Chondrocyte (in vitro differentiated cells): ENCODE data around the gene CYP17A1. TPM values are rescaled to one million over a fixed set of nuclear protein-coding genes. Genes with fewer than 3 reads are reported as not detected.
"Not testable (repeated sequence)": the region's sequence is repeated elsewhere in the genome, so short reads cannot be mapped to it uniquely, and the experiment has no call there.

Experiments used
- DNase-seq: peaks from one replicate; pipeline ENCODE4 v3.0.0; 2021; ENCODE audit warnings: mixed read lengths, low spot score
- H3K27ac Mint-ChIP-seq: one replicate; pipeline ENCODE4 v1.8.0; 2021; ENCODE audit warnings: mild to moderate bottlenecking, moderate library complexity, mixed read lengths; ENCODE audit not compliant: unreplicated experiment
- H3K27me3 Mint-ChIP-seq: 2 replicates; pipeline ENCODE4 v1.8.0; 2021; ENCODE audit warnings: low read depth, mixed read lengths
- H3K36me3 Mint-ChIP-seq: 2 replicates; pipeline ENCODE4 v1.8.0; 2021; ENCODE audit warnings: low read depth, mixed read lengths
- H3K4me1 Mint-ChIP-seq: 2 replicates; pipeline ENCODE4 v1.8.0; 2021; ENCODE audit warnings: low read depth, mild to moderate bottlenecking, mixed read lengths
- H3K4me3 Mint-ChIP-seq: one replicate; pipeline ENCODE4 v1.8.0; 2021; ENCODE audit warnings: mild to moderate bottlenecking, moderate library complexity, mixed read lengths; ENCODE audit not compliant: unreplicated experiment
- H3K9me3 Mint-ChIP-seq: 2 replicates; pipeline ENCODE4 v1.8.0; 2021; ENCODE audit warnings: low read depth, mixed read lengths
- CTCF ChIP-seq: fragments of 200-600 bp; sonication (generic); IDR thresholded peaks from 2 replicates; pipeline ENCODE4 v1.5.0; 2021; ENCODE audit warnings: antibody characterized with exemption, mild to moderate bottlenecking, moderate library complexity
- total RNA-seq: library from RNA; stranded (reverse); gene quantifications from 3 replicates; pipeline ENCODE4 v1.2.1, GENCODE V29; 2021

Gene CYP17A1
- total RNA-seq, 1 donor from 2014 or later = not detected

- H3K27me3 Mint-ChIP-seq = no peaks in the 10 kb centered on the region
- no peak overlapping the region for H3K4me3 Mint-ChIP-seq
- DNase-seq = no peak
- H3K27ac Mint-ChIP-seq = no peak overlapping the region
- no peak for TF ChIP-seq CTCF
- peaks cover 26% of the 10 kb centered on the region for H3K4me1 Mint-ChIP-seq
- no peaks in the 10 kb centered on the region for H3K9me3 Mint-ChIP-seq
- H3K36me3 Mint-ChIP-seq = peaks cover 2% of the 10 kb centered on the region
Measured at GRCh38 chr10:102859911-102860310, 22.7 kb upstream of the CYP17A1 start.

DNA sequence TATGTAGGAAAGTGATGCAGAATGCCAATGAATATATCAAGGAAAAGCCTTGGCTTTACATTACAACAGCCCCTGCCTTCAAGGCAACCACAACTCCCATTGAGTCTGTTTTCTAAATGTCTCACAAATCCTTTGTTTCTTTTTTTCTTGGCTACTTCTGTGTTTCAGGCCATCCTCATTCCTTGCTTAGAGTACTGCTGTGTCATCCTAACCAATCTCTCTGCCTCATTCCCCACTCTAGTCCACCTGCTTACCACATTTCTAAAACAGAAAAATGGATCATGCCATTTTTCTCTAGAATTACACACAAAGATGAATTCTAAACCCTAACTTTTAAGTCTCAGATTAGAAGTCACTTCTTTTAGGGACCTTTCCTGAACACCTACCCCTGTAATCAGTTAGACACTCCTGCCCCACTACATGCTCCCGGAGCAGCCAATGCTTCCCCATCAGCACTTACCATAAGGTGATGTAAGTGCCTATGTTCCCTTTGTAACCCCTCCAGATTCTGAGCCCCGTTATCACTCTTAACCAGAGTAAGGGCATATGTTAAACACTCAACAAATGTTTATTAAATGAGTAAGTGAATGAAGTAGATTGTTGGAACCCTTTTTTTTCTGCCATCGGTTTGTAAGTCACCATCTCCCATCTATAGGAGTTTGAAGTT lies 19.7 kb upstream of the CYP17A1 start:
- no peak for TF ChIP-seq CTCF
- Mint-ChIP-seq H3K36me3 (peaks cover 2% of the 10 kb centered on the region), H3K27me3 (no peaks in the 10 kb centered on the region), H3K4me1 (peaks cover 31% of the 10 kb centered on the region), H3K27ac (no peak overlapping the region), H3K4me3 (no peak overlapping the region), H3K9me3 (no peaks in the 10 kb centered on the region)
- no peak for DNase-seq

GRCh38 chr10:102855731-102856436 lies 18.7 kb upstream of the CYP17A1 start:
- H3K36me3 Mint-ChIP-seq, H3K27me3 Mint-ChIP-seq, H3K9me3 Mint-ChIP-seq, DNase-seq: not testable (repeated sequence)
- Mint-ChIP-seq H3K27ac (peak overlapping the region; percentile 87), H3K4me3 (peak overlapping the region; percentile 33), H3K4me1 (peaks cover 31% of the 10 kb centered on the region)

DNA sequence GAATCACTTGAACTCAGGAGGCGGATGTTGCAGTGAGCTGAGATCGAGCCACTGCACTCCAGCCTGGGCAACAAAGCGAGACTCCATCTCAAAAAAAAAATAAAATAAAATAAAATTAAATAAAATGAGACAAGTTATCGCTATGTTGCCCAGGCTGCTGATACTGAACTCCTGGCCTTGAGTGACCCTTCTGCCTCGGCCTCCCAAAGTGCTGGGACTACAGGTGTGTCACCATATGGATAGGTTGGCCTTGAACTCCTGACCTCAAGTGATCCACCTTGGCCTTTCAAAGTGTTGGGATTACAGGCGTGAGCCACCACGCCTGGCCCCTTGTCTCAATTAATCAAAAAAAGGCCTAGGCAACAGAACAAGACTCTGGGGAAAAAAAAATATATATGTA lies 16.0 kb upstream of the CYP17A1 start:
- peaks cover 28% of the 10 kb centered on the region for H3K4me1 Mint-ChIP-seq
- not testable (repeated sequence) for H3K36me3 Mint-ChIP-seq, H3K4me3 Mint-ChIP-seq, DNase-seq, H3K27ac Mint-ChIP-seq, H3K9me3 Mint-ChIP-seq, H3K27me3 Mint-ChIP-seq

GRCh38 chr10:102850025-102850518 lies 12.9 kb upstream of the CYP17A1 start:
- H3K9me3 Mint-ChIP-seq = no peaks in the 10 kb centered on the region
- peaks cover 7% of the 10 kb centered on the region for H3K4me1 Mint-ChIP-seq
- no peak for DNase-seq
- no peak overlapping the region for H3K4me3 Mint-ChIP-seq
- no peak for TF ChIP-seq CTCF
- no peak overlapping the region for H3K27ac Mint-ChIP-seq
- no peaks in the 10 kb centered on the region for H3K27me3 Mint-ChIP-seq
- H3K36me3 Mint-ChIP-seq = no peaks in the 10 kb centered on the region

- Mint-ChIP-seq H3K27ac (no peak overlapping the region), H3K4me1 (no peaks in the 10 kb centered on the region), H3K36me3 (peaks cover 8% of the 10 kb centered on the region), H3K9me3 (peaks cover 13% of the 10 kb centered on the region), H3K27me3 (peaks cover 13% of the 10 kb centered on the region), H3K4me3 (no peak overlapping the region)
- TF ChIP-seq CTCF = no peak
- no peak for DNase-seq
Measured at GRCh38 chr10:102845352-102845902, 8.2 kb upstream of the CYP17A1 start.

- not testable (repeated sequence) for DNase-seq, H3K36me3 Mint-ChIP-seq, H3K4me1 Mint-ChIP-seq, H3K4me3 Mint-ChIP-seq, H3K27ac Mint-ChIP-seq
- Mint-ChIP-seq H3K27me3 (peaks cover 21% of the 10 kb centered on the region), H3K9me3 (peaks cover 13% of the 10 kb centered on the region)
Measured at GRCh38 chr10:102844190-102844776, 7.1 kb upstream of the CYP17A1 start.
